Mucosa of rectum (tissue), 2 donors: ENCODE results near the gene DDX51.

Experiments used
- H3K27ac ChIP-seq, 2 donors: one replicate each; pipeline ENCODE4 v1.7.0; 2013; ENCODE audit warnings: inconsistent platforms in 2 of 2, low read depth in 2 of 2, low read length in 2 of 2
- H3K27me3 ChIP-seq, 2 donors: one replicate each; pipeline ENCODE4 v1.7.0; 2013; ENCODE audit warnings: low read length in 2 of 2; ENCODE audit not compliant: control insufficient read depth in 2 of 2, insufficient read depth in 2 of 2
- H3K36me3 ChIP-seq, 2 donors: one replicate each; pipeline ENCODE4 v1.7.0; 2013; ENCODE audit warnings: low read length in 2 of 2; ENCODE audit not compliant: control insufficient read depth in 2 of 2, insufficient read depth in 2 of 2
- H3K4me1 ChIP-seq, 2 donors: one replicate each; pipeline ENCODE4 v1.7.0; 2013; ENCODE audit warnings: low read length in 2 of 2, mild to moderate bottlenecking in 1 of 2; ENCODE audit not compliant: control insufficient read depth in 2 of 2, insufficient read depth in 2 of 2
- H3K4me3 ChIP-seq, 2 donors: one replicate each; pipeline ENCODE4 v1.7.0; 2013; ENCODE audit warnings: low read length in 2 of 2
- H3K9ac ChIP-seq, 2 donors: one replicate each; pipeline ENCODE4 v1.7.0; 2013; ENCODE audit warnings: low read length in 2 of 2, low read depth in 1 of 2, mild to moderate bottlenecking in 1 of 2
- H3K9me3 ChIP-seq, 2 donors: one replicate each; pipeline ENCODE4 v1.7.0; 2013; ENCODE audit warnings: low read length in 2 of 2; ENCODE audit not compliant: control insufficient read depth in 2 of 2
- donor health status: healthy.
- donor health status: Normal muscosa, but diverticular disease.

The DDX51 gene

GRCh38 chr12:132166093-132166492 lies 22.0 kb upstream of the DDX51 start:
- Histone ChIP-seq H3K9me3 (no peaks in the 10 kb centered on the region), H3K27ac (no peak overlapping the region), H3K36me3 (no peaks in the 10 kb centered on the region), H3K4me3 (no peak overlapping the region), H3K4me1 (no peaks in the 10 kb centered on the region), H3K27me3 (no peaks in the 10 kb centered on the region), H3K9ac (no peak overlapping the region)

DNA sequence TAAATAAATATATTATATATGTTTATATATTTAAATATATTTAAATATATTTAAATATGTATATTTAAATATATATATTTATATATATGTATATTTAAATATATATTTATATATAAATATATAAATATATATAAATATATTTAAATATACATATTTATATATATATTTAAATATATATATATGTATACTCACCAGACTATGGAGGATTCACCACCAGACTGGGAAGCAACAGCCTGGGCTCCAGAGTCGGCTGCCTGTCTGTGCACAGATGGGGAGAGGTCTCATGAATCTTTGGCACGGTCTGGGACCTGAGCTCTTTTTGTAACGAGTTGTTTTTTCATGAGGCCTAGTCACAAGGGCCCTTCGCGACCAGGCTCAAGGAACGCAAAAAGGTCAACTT lies 21.5 kb upstream of the DDX51 start:
- H3K9ac ChIP-seq: no peak overlapping the region
- no peak overlapping the region for H3K4me3 ChIP-seq
- no peaks in the 10 kb centered on the region for H3K36me3 ChIP-seq
- no peaks in the 10 kb centered on the region for H3K27me3 ChIP-seq
- H3K27ac ChIP-seq: no peak overlapping the region
- H3K9me3 ChIP-seq: no peaks in the 10 kb centered on the region
- no peaks in the 10 kb centered on the region for H3K4me1 ChIP-seq

DNA sequence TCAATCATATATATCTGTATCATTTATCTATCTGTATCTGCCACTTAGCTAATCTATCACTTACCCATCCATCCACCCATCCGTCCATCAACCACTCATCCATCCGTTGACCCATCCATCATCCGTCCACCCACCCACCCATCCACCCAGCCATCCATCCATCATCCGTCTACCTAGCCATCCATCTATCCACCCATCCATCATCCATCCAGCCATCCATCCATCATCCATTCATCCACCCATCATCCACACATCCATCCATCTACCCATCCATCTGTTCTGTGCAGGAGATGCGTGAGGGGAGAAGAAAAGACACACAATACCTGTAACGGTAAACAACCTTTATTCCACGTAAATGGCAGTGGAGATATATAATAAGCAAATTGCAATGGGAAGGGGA lies 20.3 kb upstream of the DDX51 start:
- Histone ChIP-seq H3K36me3 (no peaks in the 10 kb centered on the region), H3K9me3 (no peaks in the 10 kb centered on the region), H3K4me3 (no peak overlapping the region), H3K4me1 (no peaks in the 10 kb centered on the region), H3K9ac (no peak overlapping the region), H3K27me3 (no peaks in the 10 kb centered on the region), H3K27ac (no peak overlapping the region)

- no peaks in the 10 kb centered on the region for H3K27me3 ChIP-seq
Measured at GRCh38 chr12:132163911-132164288, 19.8 kb upstream of the DDX51 start.

GRCh38 chr12:132163041-132163910 lies 19.2 kb upstream of the DDX51 start:
- Histone ChIP-seq H3K4me3 (no peak overlapping the region), H3K27ac (no peak overlapping the region), H3K9me3 (no peaks in the 10 kb centered on the region), H3K4me1 (no peaks in the 10 kb centered on the region), H3K9ac (no peak overlapping the region), H3K27me3 (no peaks in the 10 kb centered on the region), H3K36me3 (no peaks in the 10 kb centered on the region)

More at GRCh38 chr12:132163911-132164288, 19.8 kb upstream of the DDX51 start:
- H3K4me3 ChIP-seq: no peak overlapping the region
- no peak overlapping the region for H3K27ac ChIP-seq
- H3K36me3 ChIP-seq: no peaks in the 10 kb centered on the region
- no peak overlapping the region for H3K9ac ChIP-seq
- no peaks in the 10 kb centered on the region for H3K9me3 ChIP-seq
- H3K4me1 ChIP-seq: no peaks in the 10 kb centered on the region

GRCh38 chr12:132162508-132163031 lies 18.5 kb upstream of the DDX51 start:
- Histone ChIP-seq H3K9me3 (no peaks in the 10 kb centered on the region), H3K36me3 (peaks cover 4 to 5% of the 10 kb centered on the region in 2 donors), H3K4me1 (no peaks in the 10 kb centered on the region), H3K9ac (no peak overlapping the region), H3K27ac (no peak overlapping the region), H3K27me3 (no peaks in the 10 kb centered on the region), H3K4me3 (no peak overlapping the region)

DNA sequence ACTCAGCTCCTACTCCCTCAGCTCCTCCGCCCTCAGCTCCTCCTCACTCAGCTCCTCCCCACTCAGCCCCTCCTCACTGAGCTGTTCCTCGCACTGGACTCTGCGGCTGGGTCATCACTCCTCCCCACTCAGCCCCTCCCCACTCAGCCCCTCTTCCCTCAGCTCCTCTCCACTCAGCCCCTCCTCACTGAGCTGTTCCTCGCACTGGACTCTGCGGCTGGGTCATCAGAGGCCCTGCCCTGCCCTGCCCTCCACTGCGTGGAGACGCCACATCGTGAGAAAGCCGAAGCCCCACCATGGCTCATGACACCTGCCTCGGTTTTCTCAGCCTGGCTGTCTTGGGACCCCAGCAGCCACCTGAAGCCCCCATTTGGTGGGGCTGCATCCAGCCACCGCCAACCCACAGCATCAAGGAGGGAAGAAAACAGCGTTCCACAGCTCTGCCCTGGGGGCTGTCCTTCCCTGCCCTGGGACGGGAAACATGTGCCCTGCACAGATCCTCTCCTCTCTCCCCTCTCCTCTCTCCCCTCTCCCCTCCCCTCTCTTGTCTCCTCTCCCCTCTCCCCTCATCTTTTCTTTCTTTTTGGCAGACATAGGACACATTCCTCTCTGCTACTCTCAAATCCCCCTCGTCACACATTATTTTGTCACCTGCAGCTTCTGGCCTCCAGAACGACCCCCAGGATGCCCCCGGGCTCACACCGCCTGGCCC lies 17.8 kb upstream of the DDX51 start:
- H3K36me3 ChIP-seq: peaks cover 9% of the 10 kb centered on the region in 2 donors
- no peaks in the 10 kb centered on the region for H3K27me3 ChIP-seq
- no peaks in the 10 kb centered on the region for H3K9me3 ChIP-seq
- no peak overlapping the region for H3K4me3 ChIP-seq
- H3K27ac ChIP-seq: no peak overlapping the region
- H3K4me1 ChIP-seq: no peaks in the 10 kb centered on the region
- no peak overlapping the region for H3K9ac ChIP-seq

DNA sequence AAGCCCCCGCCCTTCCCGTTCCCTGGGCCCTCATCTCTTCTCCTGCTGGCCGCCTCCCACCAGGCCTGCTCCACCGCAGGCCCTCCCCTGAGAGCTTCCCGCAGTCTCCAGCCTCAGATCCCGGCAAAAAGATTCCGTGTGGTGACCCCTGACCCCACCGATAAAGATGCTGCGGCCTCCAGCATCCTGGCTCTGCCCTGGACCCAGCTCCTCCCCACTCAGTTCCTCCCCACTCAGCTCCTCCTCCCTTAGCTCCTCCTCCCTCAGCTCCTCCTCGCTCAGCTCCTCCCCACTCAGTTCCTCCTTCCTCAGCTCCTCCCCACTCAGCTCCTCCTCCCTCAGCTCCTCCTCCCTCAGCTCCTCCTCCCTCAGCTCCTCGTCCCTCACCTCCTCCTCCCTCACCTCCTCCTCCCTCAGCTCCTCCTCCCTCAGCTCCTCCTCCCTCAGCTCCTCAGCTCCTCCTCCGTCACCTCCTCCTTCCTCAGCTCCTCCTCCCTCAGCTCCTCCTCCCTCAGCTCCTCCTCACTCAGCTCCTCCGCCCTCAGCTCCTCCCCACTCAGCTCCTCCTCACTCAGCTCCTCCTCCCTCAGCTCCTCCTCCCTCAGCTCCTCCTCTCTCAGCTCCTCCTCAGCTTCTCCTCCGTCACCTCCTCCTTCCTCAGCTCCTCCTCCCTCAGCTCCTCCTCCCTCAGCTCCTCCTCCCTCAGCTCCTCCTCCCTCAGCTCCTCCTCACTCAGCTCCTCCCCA lies 17.1 kb upstream of the DDX51 start:
- no peaks in the 10 kb centered on the region for H3K9me3 ChIP-seq
- H3K4me1 ChIP-seq: no peaks in the 10 kb centered on the region
- no peak overlapping the region for H3K27ac ChIP-seq
- no peak overlapping the region for H3K4me3 ChIP-seq
- no peak overlapping the region for H3K9ac ChIP-seq
- H3K27me3 ChIP-seq: no peaks in the 10 kb centered on the region
- peaks cover 16 to 17% of the 10 kb centered on the region in 2 donors for H3K36me3 ChIP-seq

DNA sequence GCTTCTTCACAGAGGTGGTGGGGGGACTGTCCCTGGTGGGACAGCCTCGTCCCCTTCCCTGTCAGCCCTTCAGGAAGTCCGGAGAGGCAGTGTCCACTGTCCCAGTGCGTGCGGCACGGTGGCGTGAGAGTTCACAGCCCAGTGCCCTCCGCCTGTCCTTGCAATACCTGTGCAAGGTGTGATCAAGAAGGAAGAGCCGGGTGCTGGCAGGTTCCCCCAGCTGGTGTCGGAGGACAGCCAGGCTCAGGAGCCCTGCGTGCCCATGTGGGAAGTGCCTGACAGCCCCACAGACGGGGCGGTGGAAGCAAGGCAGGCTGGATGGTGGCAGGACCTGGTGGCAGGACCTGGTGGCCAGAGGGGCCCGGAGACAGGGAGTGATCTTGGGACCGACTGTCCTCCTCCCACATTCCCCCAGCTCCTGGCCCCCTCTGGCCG lies 16.5 kb upstream of the DDX51 start:
- Histone ChIP-seq H3K27me3 (no peaks in the 10 kb centered on the region), H3K9ac (no peak overlapping the region), H3K36me3 (peaks cover 19% of the 10 kb centered on the region in 2 donors), H3K9me3 (no peaks in the 10 kb centered on the region), H3K4me1 (no peaks in the 10 kb centered on the region), H3K4me3 (no peak overlapping the region), H3K27ac (no peak overlapping the region)

- no peaks in the 10 kb centered on the region for H3K4me1 ChIP-seq
- peaks cover 19% of the 10 kb centered on the region in 2 donors for H3K36me3 ChIP-seq
- H3K4me3 ChIP-seq: no peak overlapping the region
- no peaks in the 10 kb centered on the region for H3K9me3 ChIP-seq
- no peak overlapping the region for H3K9ac ChIP-seq
- H3K27ac ChIP-seq: no peak overlapping the region
- no peaks in the 10 kb centered on the region for H3K27me3 ChIP-seq
Measured at GRCh38 chr12:132160016-132160415, 15.9 kb upstream of the DDX51 start.
